HG02973 (cell line): Measurements from ENCODE around the gene TRIM2.

Experiments used
- ATAC-seq: cut with Tn5 transposase; IDR thresholded peaks from one replicate; pipeline ENCODE4 v1.9.1; 2021; ENCODE audit warnings: moderate library complexity; ENCODE audit not compliant: unreplicated experiment

The TRIM2 gene

GRCh38 chr4:153246446-153247115, 42.3 kb downstream of the TRIM2 start:
- no peak for ATAC-seq

GRCh38 chr4:153247116-153247490, 42.9 kb downstream of the TRIM2 start:
- no peak for ATAC-seq

- peak; percentile 2 for ATAC-seq
Measured at GRCh38 chr4:153248641-153249198, 44.5 kb downstream of the TRIM2 start.

- peak; percentile 97 for ATAC-seq
Measured at GRCh38 chr4:153249199-153250041, 45.2 kb downstream of the TRIM2 start.

- ATAC-seq, result peak; percentile 38
Measured at GRCh38 chr4:153252122-153252521, 47.9 kb downstream of the TRIM2 start.

GRCh38 chr4:153255233-153255632, 51.0 kb downstream of the TRIM2 start:
- no peak for ATAC-seq

GRCh38 chr4:153257151-153257620, 52.9 kb downstream of the TRIM2 start:
- ATAC-seq, result peak; percentile 61

- ATAC-seq, result no peak
Measured at GRCh38 chr4:153257991-153258390, 53.7 kb downstream of the TRIM2 start.

- ATAC-seq, result no peak
Measured at GRCh38 chr4:153258750-153259149, 54.5 kb downstream of the TRIM2 start.

- ATAC-seq, result no peak
Measured at GRCh38 chr4:153259661-153260060, 55.4 kb downstream of the TRIM2 start.

GRCh38 chr4:153260132-153260531, 55.9 kb downstream of the TRIM2 start:
- no peak for ATAC-seq

GRCh38 chr4:153260553-153261300, 56.5 kb downstream of the TRIM2 start:
- ATAC-seq, result no peak

- no peak for ATAC-seq
Measured at GRCh38 chr4:153261461-153261860, 57.2 kb downstream of the TRIM2 start.

- ATAC-seq, result no peak
Measured at GRCh38 chr4:153261914-153262313, 57.7 kb downstream of the TRIM2 start.

- ATAC-seq, result no peak
Measured at GRCh38 chr4:153265306-153266047, 61.2 kb downstream of the TRIM2 start.

- no peak for ATAC-seq
Measured at GRCh38 chr4:153266988-153267387, 62.7 kb downstream of the TRIM2 start.

GRCh38 chr4:153267890-153268289, 63.6 kb downstream of the TRIM2 start:
- ATAC-seq, result no peak

GRCh38 chr4:153268295-153268694, 64.1 kb downstream of the TRIM2 start:
- ATAC-seq, result no peak

- ATAC-seq, result no peak
Measured at GRCh38 chr4:153269218-153269990, 65.2 kb downstream of the TRIM2 start.

GRCh38 chr4:153270361-153270760, 66.1 kb downstream of the TRIM2 start:
- ATAC-seq, result no peak
